SIG-M5 treated with dmso at 0.1 percent for 504 hours (cell line): Measurements from ENCODE around the gene NOS1AP.

Experiments used
- DNase-seq: peaks from one replicate; lab custom pipeline; 2025; ENCODE audit not compliant: unreplicated experiment; lab: John Stamatoyannopoulos, UW

Gene NOS1AP

DNA sequence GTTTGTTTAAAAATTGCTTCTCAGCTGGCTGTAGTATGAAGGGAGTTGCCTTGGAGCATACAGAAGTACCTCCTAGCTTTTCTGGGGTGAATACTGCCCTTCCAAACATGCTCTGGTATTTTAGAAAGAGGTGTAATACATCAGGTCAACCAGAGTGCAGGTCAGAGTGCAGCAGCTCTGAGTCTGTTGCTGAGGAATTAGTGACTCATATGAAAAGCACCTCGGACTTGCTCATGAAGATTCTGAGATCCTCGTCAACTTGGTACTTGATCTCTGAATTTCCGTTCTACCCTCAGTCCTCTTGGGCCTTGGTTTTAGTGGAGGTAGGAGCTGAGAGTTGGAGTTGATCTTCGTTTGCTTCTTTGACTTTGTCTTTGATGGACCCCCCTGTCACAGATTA lies 67.3 kb downstream of the NOS1AP start:
- no peak for DNase-seq

DNA sequence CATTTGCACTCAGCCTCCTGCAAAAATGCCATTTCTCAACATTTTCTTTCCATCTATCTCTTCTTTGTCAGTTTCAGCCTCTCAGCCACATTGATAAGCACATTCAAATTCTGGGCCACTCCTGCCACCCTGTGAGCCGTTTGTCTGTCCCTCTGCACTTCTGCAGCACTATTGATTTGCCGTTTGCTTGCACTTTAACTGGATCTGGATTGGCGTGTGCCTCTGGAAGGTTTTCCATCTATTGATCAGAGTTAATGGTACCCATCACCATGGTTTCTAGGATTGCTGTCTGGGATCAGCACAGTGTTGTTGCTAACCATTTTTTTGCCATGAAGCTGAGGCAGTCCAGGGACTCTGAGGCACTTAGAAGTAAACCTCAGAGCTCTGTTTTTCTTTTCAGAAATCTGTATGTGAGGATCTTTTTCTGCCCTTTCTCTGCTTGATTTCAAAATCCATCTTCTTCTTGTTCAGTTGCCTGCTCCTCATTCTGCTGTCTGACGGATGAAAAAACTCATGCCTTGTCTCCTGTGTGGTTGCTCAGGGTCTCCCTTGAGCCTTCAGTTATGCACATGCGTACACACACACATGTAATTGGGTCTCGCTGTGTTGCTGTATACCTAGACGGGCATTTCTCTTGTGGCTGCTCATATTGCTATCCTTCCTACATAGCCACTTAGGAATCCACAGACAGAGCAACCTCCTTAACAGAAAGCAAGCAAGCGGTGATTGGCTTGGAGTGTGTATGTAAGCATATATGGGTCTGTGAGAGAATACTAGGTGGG lies 67.9 kb downstream of the NOS1AP start:
- no peak for DNase-seq

- DNase-seq: no peak
Measured at GRCh38 chr1:162138112-162138511, 68.6 kb downstream of the NOS1AP start.

DNA sequence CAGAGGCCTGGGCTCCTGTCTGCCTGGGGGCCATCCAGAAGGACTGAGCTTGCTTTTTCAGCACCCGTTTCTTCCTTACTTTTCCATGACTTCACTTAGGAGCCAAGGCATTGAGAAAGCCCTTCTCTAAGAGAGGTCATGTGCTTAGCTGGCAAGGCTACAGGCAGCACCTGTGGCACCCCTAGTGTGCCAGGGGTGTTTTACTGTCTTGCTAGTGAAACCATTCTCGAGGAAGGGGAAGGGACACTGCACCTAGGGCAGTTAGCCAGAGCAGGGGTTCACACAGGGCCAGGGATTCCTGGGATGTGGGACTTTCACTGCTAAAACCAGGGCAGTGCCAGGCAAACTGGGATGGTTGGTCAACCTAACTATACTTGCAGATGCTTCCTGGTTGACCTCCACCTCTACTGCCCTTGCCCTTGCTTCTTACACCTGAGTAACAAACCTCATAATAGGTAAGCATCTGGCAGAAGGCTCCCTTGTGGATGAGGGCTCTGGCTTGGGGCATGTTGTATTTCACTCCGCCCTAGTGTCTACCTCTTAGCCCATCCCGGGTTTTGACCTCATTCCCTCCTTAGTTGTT lies 69.2 kb downstream of the NOS1AP start:
- DNase-seq: no peak

DNA sequence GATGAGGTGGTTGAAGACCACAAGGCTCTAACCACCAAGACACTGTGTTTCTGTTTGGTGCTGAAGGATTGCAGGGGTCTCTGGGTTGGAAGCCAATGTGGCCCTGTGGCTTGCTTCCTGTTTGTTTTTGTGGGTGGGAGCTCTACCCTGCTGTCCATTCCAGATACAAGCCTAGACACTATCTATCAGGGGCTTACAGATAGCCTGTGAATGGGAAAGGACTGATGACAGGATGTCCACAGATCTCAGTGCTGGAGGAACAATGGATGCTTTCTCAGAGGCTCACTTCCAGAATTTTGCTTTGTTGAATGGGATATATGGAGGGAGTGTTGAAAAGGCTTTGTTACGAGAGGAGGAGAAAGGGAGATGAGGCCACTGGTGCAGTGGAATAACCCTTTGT lies 69.7 kb downstream of the NOS1AP start:
- DNase-seq: no peak

DNA sequence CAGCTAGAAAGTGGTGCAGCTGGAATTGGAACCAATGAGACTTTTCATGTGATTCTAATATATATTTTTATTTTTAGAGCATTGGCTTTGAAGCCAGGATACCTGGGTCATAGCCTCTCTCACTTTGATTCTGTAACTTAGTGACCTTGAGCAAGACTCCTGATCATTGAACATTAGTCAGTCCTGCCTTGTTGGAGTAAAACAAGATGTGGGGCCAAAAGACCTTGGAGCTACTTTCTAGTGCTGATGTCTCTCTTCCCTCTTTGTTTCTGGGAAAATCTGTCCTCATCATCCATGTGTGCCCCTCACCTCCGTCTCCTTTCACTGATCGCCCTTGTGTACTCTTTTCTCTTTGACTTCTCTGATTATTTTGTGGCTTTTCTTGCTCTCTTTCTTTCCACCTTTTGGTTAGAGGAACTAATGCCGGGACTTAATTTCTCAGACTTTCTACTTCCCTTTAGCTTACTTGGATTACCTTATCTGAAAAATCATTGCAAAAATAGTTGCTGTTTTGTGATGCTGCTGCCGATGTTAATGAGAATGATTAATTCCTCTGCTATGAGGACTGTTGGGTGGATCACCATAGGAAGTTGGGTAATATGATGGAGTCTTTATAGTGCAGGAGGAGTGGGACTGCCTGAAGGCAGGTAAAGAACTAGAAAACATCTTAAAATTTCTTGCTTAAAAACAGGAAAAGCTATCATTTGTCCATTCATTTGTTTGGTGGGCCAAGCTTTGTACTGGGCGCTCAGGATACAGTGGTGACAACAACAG lies 72.0 kb downstream of the NOS1AP start:
- DNase-seq: no peak

DNA sequence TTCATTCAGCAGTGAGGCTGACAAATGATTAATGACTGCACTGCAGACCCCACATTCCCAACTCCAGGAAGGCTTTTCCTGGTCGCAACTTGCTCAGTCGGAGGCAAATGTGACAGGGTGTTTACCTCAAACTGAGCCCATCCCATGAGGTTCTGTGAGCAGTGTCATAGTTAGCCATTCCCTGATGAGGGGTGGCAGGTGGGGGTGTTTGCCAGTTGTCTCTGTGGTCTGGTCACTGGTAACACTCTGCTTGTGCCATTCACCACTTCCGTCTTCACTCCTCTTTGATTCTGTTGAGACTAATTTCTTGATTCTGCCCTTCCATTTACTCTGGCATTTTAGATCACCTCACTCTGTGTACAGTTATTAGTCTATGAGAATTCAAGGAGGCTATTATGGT lies 73.5 kb downstream of the NOS1AP start:
- DNase-seq: no peak

- DNase-seq: no peak
Measured at GRCh38 chr1:162144268-162144667, 74.8 kb downstream of the NOS1AP start.

- DNase-seq: peak; percentile 92
Measured at GRCh38 chr1:162144853-162145252, 75.4 kb downstream of the NOS1AP start.

GRCh38 chr1:162145280-162145965 lies 75.9 kb downstream of the NOS1AP start:
- no peak for DNase-seq

DNA sequence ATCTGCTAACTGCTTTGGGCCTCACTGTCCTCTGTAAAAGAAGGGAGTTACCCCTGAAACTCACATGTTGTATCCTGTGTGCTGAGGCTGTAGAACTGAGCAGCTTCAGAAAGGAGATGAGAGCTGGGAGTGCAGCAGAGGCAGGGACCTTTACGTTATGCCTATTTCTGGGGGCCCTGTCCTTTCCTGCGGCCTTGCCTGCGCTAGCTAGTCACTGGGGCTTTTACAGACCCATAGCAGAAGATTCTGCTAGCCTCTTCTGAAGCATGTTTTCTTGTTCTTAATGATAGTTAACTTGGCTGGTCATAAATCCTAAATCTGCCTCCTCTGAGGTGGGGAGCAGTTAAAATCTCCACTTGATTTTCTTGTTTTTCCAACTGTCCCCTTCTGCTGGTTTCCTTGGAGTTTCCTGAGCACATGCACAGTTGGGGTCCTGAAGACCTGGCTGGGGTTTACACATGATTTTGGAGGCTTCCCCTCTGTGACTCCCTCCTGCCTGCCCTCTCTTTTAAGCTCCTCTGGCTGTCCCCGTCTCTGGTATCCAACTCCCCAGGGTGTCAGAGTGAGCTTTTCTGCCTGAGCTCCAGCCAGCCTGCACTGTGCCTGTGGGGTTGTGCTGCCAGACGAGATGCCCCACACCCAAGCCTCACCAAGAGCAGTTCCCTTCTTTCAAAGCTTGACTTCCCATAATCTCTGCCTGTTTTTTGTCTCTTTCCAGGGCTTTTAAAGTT lies 76.6 kb downstream of the NOS1AP start:
- no peak for DNase-seq

DNA sequence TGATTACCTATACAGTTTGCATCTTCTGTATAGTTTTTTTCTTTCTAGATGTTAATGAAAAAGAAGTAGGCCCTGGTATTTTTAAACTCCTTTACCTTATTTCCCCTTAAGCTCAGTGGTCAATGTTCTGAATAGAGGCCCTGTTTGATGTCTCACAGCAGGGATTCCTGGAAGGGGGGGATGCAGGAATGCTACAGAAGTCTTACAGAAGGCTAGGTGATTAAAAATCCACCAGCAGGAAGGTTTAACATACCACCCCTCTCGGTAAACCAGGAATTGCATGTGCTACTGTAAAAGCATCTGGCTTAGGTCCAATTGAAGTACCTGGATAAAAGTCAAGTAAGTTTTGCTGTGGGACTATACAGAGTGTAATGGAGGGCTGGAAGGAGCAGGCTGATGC lies 78.3 kb downstream of the NOS1AP start:
- no peak for DNase-seq

DNA sequence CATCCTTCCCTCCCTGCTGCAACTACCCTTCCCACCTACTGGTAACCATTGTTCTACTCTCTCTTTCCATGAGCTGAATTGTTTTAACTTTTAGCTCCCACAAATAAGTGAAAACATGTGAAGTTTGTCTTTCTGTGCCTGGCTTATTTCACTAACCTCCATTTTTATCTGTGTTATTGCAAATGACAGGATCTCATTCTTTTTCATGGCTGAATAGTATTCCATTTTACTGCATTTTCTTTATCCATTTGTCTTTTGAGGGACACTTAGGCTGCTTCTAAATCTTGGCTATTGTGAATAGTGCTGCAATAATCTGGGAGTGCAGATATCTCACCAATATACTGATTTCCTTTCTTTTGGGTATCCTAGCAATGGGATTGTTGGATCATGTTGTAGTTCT lies 80.6 kb downstream of the NOS1AP start:
- DNase-seq: no peak

DNA sequence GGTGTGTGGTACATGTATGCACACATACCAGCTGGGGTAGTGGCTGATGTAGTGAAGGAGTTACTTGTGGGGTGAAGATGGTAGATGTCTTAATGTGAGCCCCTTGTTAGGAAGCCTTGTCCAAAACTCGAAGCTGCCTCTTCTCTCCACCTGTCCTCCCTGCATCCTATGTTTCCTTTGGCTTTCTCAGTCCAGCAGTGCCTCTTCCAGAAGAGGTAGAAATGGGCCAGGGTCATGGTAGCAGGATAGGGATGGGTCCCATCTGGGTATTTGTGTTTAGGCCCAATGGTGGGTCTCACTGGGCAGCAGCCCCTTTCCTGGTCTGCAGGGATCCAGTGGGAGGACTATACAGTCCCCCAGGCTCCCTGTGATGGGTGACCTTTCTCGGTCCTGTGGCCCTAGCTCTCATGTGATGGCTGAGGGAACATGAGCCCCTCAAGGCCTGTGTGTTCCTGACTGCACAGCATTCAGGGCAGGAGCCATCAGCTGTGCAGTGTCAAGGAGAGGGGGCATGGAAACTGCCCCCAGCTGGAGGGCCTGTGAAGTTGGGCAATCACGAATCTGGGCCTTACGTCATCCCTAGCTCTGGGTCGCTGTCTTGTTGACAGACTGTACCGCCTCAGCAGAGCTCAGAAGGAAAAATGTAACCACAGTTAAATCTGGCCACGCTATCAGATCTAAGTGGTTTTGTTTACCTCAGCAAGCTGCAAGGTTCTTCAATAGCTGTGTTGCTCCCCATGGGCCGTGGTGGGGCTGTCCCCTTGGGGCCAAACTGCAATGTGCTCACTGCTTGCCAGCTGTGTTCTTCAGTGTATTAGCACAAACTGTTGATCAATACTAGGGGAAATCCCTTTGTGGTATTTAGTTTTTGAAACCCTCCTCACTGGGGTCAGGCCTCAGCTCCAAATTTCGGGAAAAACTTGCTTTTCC lies 82.7 kb downstream of the NOS1AP start:
- DNase-seq: peak; percentile 62

- no peak for DNase-seq
Measured at GRCh38 chr1:162153374-162153773, 83.9 kb downstream of the NOS1AP start.

DNA sequence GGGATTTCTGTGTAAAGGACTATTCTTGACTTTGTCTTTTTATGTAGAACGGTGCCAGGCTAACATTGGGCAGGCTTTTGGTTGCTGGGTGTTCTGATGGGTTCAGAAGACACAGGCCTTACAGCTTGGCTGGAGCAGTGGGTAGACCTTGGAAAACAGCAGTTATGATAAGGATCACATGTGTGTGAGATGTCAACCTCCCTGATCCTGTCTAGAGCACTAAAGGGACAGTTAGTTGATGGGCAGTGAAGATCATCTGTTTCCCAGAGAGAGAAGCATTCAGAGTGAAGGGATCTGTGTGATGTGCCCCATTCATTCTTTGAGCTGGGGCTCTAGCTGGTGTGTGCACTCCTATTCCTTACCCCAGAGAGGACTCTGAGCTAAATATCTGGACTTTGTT lies 88.0 kb downstream of the NOS1AP start:
- no peak for DNase-seq

- no peak for DNase-seq
Measured at GRCh38 chr1:162158624-162159271, 89.3 kb downstream of the NOS1AP start.

- no peak for DNase-seq
Measured at GRCh38 chr1:162159515-162159914, 90.0 kb downstream of the NOS1AP start.

- no peak for DNase-seq
Measured at GRCh38 chr1:162161916-162162550, 92.5 kb downstream of the NOS1AP start.
